ENCODE measurements around the gene CIROP.

Gene CIROP

DNA sequence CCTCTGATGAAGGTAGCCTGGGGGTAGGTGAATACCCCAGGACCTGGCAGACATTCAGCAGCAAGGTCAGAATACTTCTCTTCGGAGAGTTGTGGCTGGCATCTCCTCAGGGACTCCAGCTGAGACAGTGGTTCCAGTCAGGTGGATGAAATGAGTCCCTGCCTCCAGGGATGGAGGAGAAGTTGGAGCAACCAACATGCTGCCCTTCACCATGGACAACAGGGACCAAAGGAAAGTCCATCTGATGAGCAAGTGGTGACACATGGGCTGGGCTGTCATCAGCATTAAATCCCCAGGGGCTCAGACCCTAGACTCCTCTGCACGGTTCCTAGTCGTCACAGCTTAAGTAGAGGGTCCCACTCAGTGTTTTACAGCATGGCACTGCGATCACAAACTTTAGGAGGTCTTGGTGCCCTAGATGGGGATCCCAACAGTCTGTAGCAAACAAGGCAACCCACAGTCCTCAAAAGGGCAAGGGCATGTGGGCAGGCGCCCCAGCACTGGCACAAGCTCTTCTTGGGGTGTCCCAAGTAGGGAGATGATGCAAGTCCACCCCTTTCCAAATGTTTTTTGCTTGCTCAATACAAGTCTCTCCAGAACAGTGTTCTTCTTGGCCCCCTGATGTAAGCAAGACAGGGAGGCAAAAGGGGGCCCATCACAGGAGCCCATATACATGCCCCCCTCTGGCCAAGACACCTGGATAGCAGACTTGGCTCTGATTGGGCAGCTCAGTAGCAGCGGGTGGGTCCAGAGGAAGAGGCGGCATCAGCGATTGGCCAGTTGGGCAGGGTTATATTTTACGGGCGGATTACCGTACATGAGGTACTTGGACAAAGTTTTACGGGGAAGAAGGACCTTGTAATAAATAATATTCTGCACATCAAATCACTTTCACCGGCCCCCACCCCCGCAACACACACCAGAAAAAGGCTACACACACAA, 36.7 kb downstream of the CIROP start:
- DNase-seq (ENCODE audit: low read depth): no peak

GRCh38 chr14:23066855-23067744, 37.7 kb downstream of the CIROP start:
- no peak for DNase-seq (ENCODE audit: low read depth)

GRCh38 chr14:23066368-23066767, 38.4 kb downstream of the CIROP start:
- DNase-seq (ENCODE audit: low read depth): no peak

DNA sequence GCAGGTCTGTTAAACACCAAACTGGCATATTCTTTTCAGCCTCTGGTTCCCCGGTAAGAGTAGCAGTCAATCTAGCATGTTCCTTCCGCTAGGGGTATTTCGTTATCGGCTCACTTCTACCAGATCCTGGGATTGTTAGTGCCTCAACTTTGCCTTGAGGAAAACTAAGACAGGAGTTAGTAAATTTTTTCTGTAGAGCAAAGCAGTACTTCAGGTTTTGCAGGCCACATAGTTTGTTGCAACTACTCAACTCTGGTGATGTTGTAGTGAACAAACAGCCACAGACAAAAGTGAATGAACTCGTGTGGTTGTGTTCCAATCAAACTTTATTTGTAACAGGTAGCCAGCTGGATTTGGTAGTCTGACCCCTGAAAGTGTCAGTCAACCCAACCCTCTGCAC, 41.2 kb downstream of the CIROP start:
- DNase-seq (ENCODE audit: low read depth): no peak

GRCh38 chr14:23062002-23062401, 42.8 kb downstream of the CIROP start:
- DNase-seq (ENCODE audit: low read depth): no peak

GRCh38 chr14:23060536-23061260, 44.1 kb downstream of the CIROP start:
- no peak for DNase-seq (ENCODE audit: low read depth)

DNA sequence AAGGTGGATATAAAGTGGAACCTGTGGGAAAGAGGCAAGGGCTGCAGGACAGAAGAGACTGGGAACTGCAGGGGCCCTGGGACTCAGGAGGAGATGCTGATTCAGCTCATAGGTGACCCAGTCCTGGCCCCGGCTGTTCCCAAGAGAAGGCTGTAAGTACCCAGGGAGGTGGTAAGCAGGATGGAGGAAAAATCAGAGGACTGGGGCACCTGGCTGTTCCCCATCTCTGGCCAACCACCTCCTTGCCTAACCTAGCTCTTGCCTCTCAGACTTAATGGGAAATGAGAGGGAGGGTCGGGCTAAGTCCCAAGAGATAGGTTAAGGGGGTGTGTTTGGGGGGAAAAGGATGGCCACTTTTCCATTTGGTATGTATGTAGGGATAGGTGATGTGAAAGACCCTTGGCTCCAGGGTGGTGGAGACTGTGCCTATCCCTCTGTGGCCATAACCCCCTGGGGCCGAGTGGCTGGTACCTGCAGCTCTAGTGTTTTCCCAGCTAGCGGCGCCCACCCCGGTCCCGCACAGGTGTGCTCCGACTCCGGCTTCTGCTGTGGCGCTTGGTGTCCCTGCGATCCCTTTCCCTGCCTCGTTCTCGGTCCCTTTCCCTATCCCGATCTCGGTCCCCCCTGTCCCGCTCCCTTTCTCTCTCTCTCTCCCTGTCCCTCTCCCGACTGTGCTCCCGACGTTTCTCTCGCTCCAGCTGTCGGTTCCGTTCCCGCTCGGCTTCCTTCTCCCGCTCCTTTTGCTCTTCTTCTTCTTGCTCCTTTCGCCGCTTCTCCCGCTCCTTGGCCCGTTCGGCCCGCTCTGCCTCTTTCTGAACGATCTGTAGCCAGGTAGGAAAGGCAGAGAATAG, 45.9 kb downstream of the CIROP start:
- no peak for DNase-seq (ENCODE audit: low read depth)

DNA sequence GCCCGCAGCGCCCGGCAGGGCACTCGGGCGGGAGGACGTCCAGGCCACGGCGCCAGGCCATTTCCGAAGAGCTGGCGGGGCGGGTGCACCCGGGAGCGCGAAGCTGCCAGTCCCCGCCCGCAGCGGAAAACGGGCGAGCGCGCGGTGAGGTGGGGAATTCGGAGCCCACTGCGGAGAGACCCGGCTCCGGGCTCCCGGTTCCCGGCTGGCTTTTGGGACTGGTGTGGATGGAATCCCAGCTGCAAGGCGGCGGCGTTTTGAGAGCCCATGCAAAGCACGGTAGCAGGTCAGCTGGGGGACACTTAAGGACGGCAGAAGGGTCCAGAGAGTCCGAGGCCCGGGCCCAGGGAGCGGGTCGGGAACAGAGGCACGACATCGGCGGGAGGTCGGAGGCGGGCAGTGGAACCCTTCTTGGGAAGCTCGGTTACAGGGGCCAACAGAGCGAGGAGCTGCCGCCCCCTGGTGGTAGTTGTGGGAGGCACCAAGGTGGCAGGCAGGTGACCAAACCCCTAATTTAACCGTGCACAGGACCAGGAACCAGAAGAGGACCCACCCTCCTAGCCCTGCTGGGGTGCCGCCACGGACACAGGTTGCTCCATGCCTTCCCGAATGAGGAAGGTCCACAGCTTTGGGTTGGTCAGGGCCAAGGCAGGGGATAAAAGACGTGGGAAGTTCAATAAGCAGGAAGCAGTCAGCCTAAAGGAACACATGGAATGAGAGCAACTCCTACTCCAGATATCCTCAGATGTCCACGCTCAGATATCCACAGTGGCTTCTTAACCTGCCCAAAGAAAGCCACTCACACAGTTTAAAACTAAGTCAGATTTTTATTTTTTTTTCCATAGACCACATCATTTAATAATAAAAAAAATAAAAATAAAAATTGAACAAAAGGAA, 46.8 kb downstream of the CIROP start:
- peak; percentile 85 for DNase-seq (ENCODE audit: low read depth)

DNA sequence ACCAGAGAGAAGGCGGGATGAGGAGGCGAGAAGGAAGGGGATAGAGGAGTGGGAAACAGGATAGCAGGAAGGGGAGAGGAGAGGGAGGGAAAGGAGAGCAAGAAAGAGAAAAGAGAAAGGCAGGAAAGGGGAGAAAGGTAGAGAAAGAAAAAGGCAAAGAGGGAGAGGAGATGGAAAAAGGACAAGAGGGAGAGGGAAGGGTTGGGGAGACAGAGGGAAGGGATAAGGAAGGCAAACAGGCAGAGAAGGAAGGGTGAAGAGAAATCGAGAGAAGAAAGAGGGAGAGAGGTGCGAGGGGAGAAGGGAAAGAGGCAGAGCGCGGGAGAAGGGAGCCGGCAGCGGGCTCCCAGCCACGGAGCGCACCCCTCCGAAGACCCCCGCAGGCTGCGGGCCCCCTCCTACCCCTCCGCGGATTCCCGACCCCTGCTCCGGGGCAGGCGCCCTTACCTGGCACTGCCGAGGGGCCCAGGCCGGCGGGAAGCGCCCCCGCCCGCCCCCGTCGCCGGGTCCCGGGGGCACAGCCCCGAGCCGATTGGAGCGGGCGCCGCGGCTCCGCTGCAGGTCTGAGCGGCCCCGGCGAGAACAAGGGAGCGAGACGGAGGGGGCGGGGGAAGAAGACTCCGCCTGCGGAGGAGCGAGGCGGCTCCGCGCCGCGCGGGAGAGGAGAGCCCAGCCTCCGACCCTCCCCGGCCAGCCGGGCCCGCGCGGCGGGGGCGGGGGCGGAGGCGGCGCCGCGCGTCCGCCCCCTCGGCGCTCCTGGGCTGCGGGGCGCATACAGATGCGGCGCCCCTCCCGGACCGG, 47.6 kb downstream of the CIROP start, which contains the start of gene CDH24:
CDH24 (minus strand) TSS at position 565 of the 801 bp plus-strand sequence. CDS start 1,787 bp downstream, outside the sequence.
- peak; percentile 66 for DNase-seq (ENCODE audit: low read depth)

DNA sequence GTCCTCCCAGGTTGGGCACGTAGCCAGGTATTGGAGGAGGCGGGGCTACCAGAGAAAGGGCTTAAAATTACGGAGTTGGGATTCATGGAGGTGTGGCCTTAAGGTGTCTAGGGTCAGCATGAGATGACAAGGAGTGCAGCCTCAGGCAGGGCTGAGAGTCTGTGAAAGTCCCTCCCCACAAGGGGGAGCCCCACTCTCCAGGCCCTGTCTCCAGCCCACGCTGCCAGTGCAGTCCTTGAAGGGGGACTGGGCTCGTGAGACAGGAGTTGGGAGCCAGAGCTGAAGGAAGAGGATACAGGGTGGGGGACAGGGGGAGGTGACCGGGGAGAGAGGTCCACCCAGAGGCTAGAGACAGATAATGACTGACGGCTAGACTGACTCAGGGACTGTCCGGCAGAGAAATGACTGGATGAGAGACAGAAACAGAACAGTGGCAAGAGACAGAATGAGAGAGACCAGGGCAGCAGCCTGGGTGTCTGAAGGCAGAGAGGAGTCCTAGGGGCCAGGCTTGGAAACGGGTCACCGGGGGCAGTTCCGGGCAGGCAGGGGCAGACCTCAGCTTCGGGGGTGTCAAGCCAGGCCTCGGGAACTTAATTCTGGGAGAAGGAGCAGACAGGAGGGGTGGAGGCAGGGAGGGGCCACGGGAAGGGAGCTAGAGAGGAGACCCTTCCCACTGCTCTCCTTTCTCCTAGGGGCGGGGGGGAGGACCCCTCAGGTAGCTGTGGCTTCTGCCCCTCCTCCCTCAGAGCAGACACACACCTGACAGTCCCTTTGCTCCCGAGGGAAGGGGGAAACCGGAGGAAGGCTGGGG, 48.4 kb downstream of the CIROP start:
- peak; percentile 58 for DNase-seq (ENCODE audit: low read depth)

- no peak for DNase-seq (ENCODE audit: low read depth)
Measured at GRCh38 chr14:23055621-23056144, 49.1 kb downstream of the CIROP start.

GRCh38 chr14:23055147-23055550, 49.6 kb downstream of the CIROP start:
- no peak for DNase-seq (ENCODE audit: low read depth)

- DNase-seq (ENCODE audit: low read depth): no peak
Measured at GRCh38 chr14:23054000-23054811, 50.6 kb downstream of the CIROP start.

DNA sequence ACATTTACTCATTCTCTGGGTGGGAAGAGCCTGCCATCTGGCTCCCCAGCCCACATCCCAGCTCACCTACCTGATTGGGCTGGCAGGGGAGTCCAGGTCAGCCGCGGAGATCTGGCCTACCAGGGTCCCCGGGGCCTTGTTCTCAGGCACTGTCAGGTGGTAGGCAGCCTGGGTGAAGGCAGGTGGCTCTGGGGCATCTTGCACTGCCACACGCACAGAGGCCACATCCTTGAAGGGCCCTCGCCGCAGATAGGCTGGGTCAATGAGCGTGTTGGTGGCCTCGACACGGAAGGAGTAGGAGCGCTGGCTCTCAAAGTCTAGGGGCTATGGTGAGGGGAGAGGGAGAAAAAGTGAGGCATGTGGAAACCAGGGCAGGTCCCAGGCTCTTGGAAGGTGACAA, 51.4 kb downstream of the CIROP start:
- DNase-seq (ENCODE audit: low read depth): no peak

DNA sequence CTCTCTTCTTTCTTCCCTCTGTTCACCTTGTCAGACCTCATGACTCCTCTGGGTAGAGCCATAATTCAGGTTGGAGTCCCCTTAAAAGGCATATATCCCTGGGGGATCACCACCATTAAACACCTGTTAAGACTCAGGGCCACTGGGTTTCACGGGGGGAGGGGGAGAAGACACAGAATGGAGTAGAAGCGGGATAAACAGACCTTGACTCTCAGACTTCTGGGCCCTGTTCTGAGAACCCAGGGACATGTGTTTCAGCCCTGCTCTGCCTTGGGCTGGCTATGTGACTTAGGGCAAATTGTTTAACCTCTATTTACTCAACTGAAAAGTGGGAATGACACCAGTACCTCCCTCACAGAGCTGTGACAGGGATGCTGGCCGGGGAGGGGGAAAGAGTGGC, 52.1 kb downstream of the CIROP start:
- no peak for DNase-seq (ENCODE audit: low read depth)

- DNase-seq (ENCODE audit: low read depth): no peak
Measured at GRCh38 chr14:23052182-23052623, 52.6 kb downstream of the CIROP start.
